Liver (tissue), 9 donors: ENCODE measurements around the gene ATP6AP1. TPM values are rescaled to one million over a fixed set of nuclear protein-coding genes. Genes with fewer than 3 reads are reported as not detected.
A peak's percentile ranks its signal among the peaks of the same experiment; 100 is the strongest.
"Not testable (repeated sequence)": the region's sequence is repeated elsewhere in the genome, so short reads cannot be mapped to it uniquely, and the experiment has no call there.

Source experiments
- DNase-seq: peaks from one replicate; pipeline ENCODE4 v3.0.0-alpha.2; 2017; ENCODE audit warnings: low spot score
- H3K27ac ChIP-seq, 2 donors: one replicate each; pipeline ENCODE4 v1.7.0; 2013; ENCODE audit warnings: inconsistent platforms in 2 of 2, low read length in 2 of 2, control low read depth in 1 of 2, low read depth in 1 of 2, mild to moderate bottlenecking in 1 of 2
- H3K27me3 ChIP-seq, 4 donors: one replicate each; pipeline versions ENCODE4 v1.6.1 to v1.7.0; 2013; ENCODE audit warnings: low read length in 3 of 4, inconsistent platforms in 1 of 4, mild to moderate bottlenecking in 1 of 4, moderate library complexity in 1 of 4; ENCODE audit not compliant: control insufficient read depth in 4 of 4, insufficient read depth in 4 of 4
- H3K36me3 ChIP-seq, 4 donors: one replicate each; pipeline versions ENCODE4 v1.6.1 to v1.7.0; 2013; ENCODE audit warnings: low read length in 3 of 4, mild to moderate bottlenecking in 3 of 4, low read depth in 1 of 4, moderate library complexity in 1 of 4; ENCODE audit not compliant: control insufficient read depth in 4 of 4, insufficient read depth in 3 of 4
- H3K4me1 ChIP-seq, 4 donors: one replicate each; pipeline versions ENCODE4 v1.6.1 to v1.7.0; 2013; ENCODE audit warnings: low read length in 3 of 4, mild to moderate bottlenecking in 3 of 4, moderate library complexity in 1 of 4; ENCODE audit not compliant: control insufficient read depth in 4 of 4, insufficient read depth in 4 of 4
- H3K4me3 ChIP-seq, 3 donors: one replicate each; pipeline versions ENCODE4 v1.6.1 to v1.7.0; 2013; ENCODE audit warnings: low read length in 3 of 3, control low read depth in 1 of 3, low read depth in 1 of 3, mild to moderate bottlenecking in 1 of 3
- H3K9ac ChIP-seq, 2 donors: one replicate each; pipeline ENCODE4 v1.7.0; 2013; ENCODE audit warnings: low read length in 2 of 2, mild to moderate bottlenecking in 2 of 2, moderate library complexity in 2 of 2, control low read depth in 1 of 2, low read depth in 1 of 2
- H3K9me3 ChIP-seq, 4 donors: one replicate each; pipeline versions ENCODE4 v1.6.1 to v1.7.0; 2013; ENCODE audit warnings: low read length in 3 of 4; ENCODE audit not compliant: control insufficient read depth in 4 of 4
- EGR1 ChIP-seq, 2 donors: IDR thresholded peaks; 2 replicates each; pipeline ENCODE4 v1.6.1; 2016 to 2018; ENCODE audit warnings: antibody characterized with exemption in 2 of 2, low read depth in 2 of 2
- RAD21 ChIP-seq, 2 donors: IDR thresholded peaks; 2 replicates each; pipeline ENCODE4 v1.6.1; 2016; ENCODE audit warnings: antibody characterized with exemption in 2 of 2, mild to moderate bottlenecking in 2 of 2
- WGBS: extraction: QIAGEN DNeasy Blood & Tissue Kit; methylation state at CpG from one replicate; pipeline ENCODE4 v1.1.7; 2013; 5-methylcytosine and 5-hydroxymethylcytosine counted together
- polyA plus RNA-seq, 2 donors: library from polyadenylated mRNA; stranded (reverse) in 1 of 2; unstranded in 1 of 2; fragments of 200-250 nt in 1 of 2; fragments of >200 nt in 1 of 2; fragmentation: Nextera tagmentation in 1 of 2; extraction: Ambion mirVana in 1 of 2; gene quantifications; one replicate each; pipeline versions ENCODE4 v1.2.1 to v1.2.3, GENCODE V29; 2013 to 2015
- total RNA-seq, 2 donors: library from RNA; depleted of rRNA; stranded (reverse); fragments of >200 nt; gene quantifications; one replicate each; pipeline ENCODE4 v1.2.3, GENCODE V29; 2014
- TF ChIP-seq, protein P1 (sequence below): fragments of 150-350 bp; IDR thresholded peaks from 2 replicates; pipeline ENCODE4 v1.5.1; 2017; ENCODE audit warnings: improper control_type of control experiment, low read depth, low read length; ENCODE audit not compliant: missing input control
- donor health status: healthy.
- donor health status: healthy.
- donor health status: healthy.
- donor health status: healthy.
- donor health status: healthy.

The ATP6AP1 gene
- total and polyA plus RNA-seq, 4 donors = 35.2 to 43.3 (median 40.8) TPM

DNA sequence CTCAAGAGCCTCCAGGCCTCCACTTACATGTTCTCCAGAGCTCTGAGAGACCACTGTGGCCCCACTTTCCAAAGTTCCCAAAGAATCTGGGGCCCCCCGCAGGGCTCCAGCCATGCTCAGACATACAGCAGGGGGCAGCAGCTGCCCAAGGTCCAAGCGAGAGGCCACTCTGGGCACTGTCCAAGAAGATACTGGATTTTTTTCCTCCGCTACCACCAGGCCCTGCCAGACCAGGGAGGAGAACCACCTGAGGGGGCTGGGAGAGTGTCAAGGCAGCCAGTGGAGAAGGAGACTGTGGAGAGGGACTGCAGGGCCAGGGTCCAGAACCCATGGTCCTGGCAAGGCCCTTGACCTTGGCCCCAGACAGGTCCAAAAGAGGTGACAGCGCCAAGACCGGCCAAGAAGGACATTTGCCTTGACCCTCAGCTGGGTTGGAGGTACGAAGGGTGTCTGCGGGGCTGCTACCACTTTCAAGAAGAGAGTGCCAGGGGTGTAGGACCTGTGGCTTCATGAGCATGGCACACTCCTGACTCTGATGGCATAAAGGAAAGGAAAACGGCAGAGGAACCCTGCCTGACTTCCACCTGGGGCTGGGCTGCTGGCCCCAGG is 44.1 kb upstream of the ATP6AP1 start:
- Histone ChIP-seq H3K27ac (no peak overlapping the region), H3K4me3 (no peak overlapping the region), H3K36me3 (no peaks in the 10 kb centered on the region), H3K4me1 (peaks cover 3 to 8% (median 7%) of the 10 kb centered on the region in 4 donors), H3K9me3 (no peaks in the 10 kb centered on the region), H3K9ac (no peak overlapping the region), H3K27me3 (no peaks in the 10 kb centered on the region)
- DNase-seq = no peak
- no peak for TF ChIP-seq EGR1 (IDR thresholded peaks at IDR 0.05; ENCODE audit: low read depth in 2 of 2)
- TF ChIP-seq RAD21 (IDR thresholded peaks at IDR 0.05) = peak; percentile 51
- TF ChIP-seq, protein P1, sequence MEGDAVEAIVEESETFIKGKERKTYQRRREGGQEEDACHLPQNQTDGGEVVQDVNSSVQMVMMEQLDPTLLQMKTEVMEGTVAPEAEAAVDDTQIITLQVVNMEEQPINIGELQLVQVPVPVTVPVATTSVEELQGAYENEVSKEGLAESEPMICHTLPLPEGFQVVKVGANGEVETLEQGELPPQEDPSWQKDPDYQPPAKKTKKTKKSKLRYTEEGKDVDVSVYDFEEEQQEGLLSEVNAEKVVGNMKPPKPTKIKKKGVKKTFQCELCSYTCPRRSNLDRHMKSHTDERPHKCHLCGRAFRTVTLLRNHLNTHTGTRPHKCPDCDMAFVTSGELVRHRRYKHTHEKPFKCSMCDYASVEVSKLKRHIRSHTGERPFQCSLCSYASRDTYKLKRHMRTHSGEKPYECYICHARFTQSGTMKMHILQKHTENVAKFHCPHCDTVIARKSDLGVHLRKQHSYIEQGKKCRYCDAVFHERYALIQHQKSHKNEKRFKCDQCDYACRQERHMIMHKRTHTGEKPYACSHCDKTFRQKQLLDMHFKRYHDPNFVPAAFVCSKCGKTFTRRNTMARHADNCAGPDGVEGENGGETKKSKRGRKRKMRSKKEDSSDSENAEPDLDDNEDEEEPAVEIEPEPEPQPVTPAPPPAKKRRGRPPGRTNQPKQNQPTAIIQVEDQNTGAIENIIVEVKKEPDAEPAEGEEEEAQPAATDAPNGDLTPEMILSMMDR = peak; percentile 28
- 42% methylated on average over 8 of the region's 8 CpGs for WGBS

- not testable (repeated sequence) for H3K36me3 ChIP-seq, H3K9ac ChIP-seq, H3K4me1 ChIP-seq, H3K27me3 ChIP-seq, H3K4me3 ChIP-seq, DNase-seq, H3K9me3 ChIP-seq, H3K27ac ChIP-seq
- WGBS = no CpG with 5 or more reads among the region's 20 CpGs
These were observed 40.4 kb upstream of the ATP6AP1 start for GRCh38 chrX:154388094-154388493.

- H3K4me1 ChIP-seq, H3K4me3 ChIP-seq, H3K9me3 ChIP-seq, DNase-seq, H3K36me3 ChIP-seq, H3K9ac ChIP-seq, H3K27me3 ChIP-seq, H3K27ac ChIP-seq: not testable (repeated sequence)
- no CpG with 5 or more reads among the region's 16 CpGs for WGBS
These were observed 39.8 kb upstream of the ATP6AP1 start for GRCh38 chrX:154388649-154389048.

GRCh38 chrX:154389812-154390747 is 38.4 kb upstream of the ATP6AP1 start:
- WGBS = 0% methylated on average over 11 of the region's 121 CpGs
- H3K4me3 ChIP-seq, H3K27me3 ChIP-seq, H3K27ac ChIP-seq, DNase-seq, H3K4me1 ChIP-seq, H3K36me3 ChIP-seq, H3K9ac ChIP-seq, H3K9me3 ChIP-seq: not testable (repeated sequence)

DNA sequence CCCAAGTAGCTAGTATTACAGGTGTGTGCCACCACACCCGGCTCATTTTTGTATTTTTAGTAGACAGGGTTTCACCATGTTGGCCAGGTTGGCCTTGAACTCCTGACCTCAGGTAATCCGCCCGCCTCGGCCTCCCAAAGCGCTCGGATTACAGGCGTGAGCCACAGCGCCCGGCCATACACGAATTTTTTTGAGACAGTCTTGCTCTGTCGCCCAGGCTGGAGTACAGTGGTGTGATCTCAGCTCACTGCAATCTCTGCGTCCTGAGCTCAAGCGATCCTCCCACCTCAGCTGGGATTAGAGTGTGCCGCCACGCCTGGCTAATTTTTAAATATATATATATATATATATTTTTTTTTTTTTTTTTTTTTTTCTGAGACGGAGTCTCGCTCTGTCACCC is 32.1 kb upstream of the ATP6AP1 start:
- not testable (repeated sequence) for H3K27me3 ChIP-seq, H3K4me3 ChIP-seq, H3K27ac ChIP-seq, H3K9ac ChIP-seq, H3K9me3 ChIP-seq, DNase-seq
- H3K36me3 ChIP-seq = peaks cover 0 to 10% (median 7%) of the 10 kb centered on the region in 4 donors
- H3K4me1 ChIP-seq = peaks cover 1 to 24% (median 18%) of the 10 kb centered on the region in 4 donors
- WGBS = 90% methylated on average over 17 of the region's 17 CpGs
